Fibroblast of lung (primary cell): ENCODE results near the gene MIEF2.

Experiments used
- CTCF ChIP-seq, 2 donors: IDR thresholded peaks in 1 of 2; conservative IDR thresholded peaks in 1 of 2; 1 replicate in 1 of 2; 2 replicates in 1 of 2; pipeline ENCODE4 v1.5.1; 2011 to 2012; ENCODE audit warnings: low read length in 2 of 2, control low read depth in 1 of 2, inconsistent platforms in 1 of 2, low read depth in 1 of 2, mild to moderate bottlenecking in 1 of 2
- EZH2 ChIP-seq: IDR thresholded peaks from 2 replicates; pipeline ENCODE4 v1.5.1; 2012; ENCODE audit warnings: low read length, control low read depth, mild to moderate bottlenecking; ENCODE audit errors: missing control alignments

- TF ChIP-seq CTCF (conservative IDR thresholded peaks at IDR 0.05 in 1 of 2, IDR thresholded peaks at IDR 0.05 in 1 of 2; ENCODE audit: low read depth in 1 of 2, low read length in 2 of 2) = no peak
- no peak for TF ChIP-seq EZH2
Measured at GRCh38 chr17:18213666-18214270, 46.7 kb upstream of the MIEF2 start.
